SH-SY5Y (cell line): ENCODE data around the gene NTRK1.

Source experiments
- GATA2 ChIP-seq: IDR thresholded peaks from 2 replicates; pipeline ENCODE4 v1.6.1; 2011; ENCODE audit warnings: mild to moderate bottlenecking, low read depth, low read length
- GATA3 ChIP-seq: IDR thresholded peaks from 2 replicates; pipeline ENCODE4 v1.6.1; 2011; ENCODE audit warnings: low read depth, mild to moderate bottlenecking, low read length, moderate library complexity

DNA sequence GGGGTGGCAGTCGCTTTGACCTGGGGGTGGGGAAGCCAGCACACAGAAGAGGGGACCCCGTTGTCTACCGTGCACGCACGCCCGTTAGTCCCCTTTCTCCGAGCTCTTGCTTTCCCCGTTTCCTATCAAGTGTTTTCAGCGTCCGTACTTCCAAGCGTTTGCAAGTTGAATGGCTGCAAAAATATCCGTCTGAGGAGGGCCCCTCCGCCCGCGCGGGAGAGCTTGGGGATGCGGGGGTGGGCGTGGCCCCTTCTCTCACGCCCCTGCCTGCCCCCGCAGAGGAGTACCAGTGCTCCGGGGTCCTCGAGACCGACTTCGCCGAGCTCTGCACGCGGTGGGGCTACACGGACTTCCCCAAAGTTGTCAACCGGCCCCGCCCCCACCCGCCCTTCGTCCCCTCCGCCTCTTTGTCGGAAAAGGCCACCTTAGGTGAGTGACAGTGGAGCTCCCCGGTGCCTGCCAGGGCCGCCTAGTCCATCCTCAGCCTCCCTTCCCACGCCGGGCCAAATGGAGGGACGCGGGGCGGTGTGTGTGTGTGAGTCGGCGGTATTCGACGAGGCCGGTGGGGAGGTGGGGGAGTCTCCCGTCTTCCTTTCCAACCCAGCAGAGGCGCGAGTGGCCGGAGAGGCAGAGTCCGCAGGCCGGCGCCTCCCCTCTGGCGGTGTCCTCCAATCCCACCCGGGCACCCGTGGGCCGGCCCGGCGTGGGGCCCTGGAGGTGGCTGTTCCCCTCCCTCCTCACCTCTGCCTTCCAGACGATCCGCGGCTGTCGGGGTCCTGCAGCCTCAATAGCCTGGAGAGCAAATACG, 63.2 kb downstream of the NTRK1 start:
- TF ChIP-seq GATA2 (no peak), GATA3 (no peak)
